GM19351 (cell line): ENCODE results near the gene KLHL26.
"Not testable (repeated sequence)": the region's sequence is repeated elsewhere in the genome, so short reads cannot be mapped to it uniquely, and the experiment has no call there.

Experiments used
- ATAC-seq: cut with Tn5 transposase; IDR thresholded peaks from one replicate; pipeline ENCODE4 v1.9.1; 2021; ENCODE audit warnings: mild to moderate bottlenecking, moderate library complexity; ENCODE audit not compliant: unreplicated experiment

The KLHL26 gene, protein sequence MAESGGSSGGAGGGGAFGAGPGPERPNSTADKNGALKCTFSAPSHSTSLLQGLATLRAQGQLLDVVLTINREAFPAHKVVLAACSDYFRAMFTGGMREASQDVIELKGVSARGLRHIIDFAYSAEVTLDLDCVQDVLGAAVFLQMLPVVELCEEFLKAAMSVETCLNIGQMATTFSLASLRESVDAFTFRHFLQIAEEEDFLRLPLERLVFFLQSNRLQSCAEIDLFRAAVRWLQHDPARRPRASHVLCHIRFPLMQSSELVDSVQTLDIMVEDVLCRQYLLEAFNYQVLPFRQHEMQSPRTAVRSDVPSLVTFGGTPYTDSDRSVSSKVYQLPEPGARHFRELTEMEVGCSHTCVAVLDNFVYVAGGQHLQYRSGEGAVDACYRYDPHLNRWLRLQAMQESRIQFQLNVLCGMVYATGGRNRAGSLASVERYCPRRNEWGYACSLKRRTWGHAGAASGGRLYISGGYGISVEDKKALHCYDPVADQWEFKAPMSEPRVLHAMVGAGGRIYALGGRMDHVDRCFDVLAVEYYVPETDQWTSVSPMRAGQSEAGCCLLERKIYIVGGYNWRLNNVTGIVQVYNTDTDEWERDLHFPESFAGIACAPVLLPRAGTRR

GRCh38 chr19:18636969-18637629 is at the start of gene KLHL26:
Gene KLHL26 (plus strand): TSS chr19:18637028. CDS start chr19:18637055, 27 bp downstream.
- ATAC-seq: no peak

- ATAC-seq: no peak
These were observed 49.3 kb upstream of the KLHL26 start for GRCh38 chr19:18587561-18587960.

GRCh38 chr19:18587962-18588610 is 48.7 kb upstream of the KLHL26 start:
- ATAC-seq: no peak

GRCh38 chr19:18588611-18589379 is 48.0 kb upstream of the KLHL26 start, which contains the start of gene REX1BD:
Gene REX1BD (plus strand): TSS chr19:18588798. CDS start chr19:18588802, 4 bp downstream.
- peak; percentile 66 for ATAC-seq

DNA sequence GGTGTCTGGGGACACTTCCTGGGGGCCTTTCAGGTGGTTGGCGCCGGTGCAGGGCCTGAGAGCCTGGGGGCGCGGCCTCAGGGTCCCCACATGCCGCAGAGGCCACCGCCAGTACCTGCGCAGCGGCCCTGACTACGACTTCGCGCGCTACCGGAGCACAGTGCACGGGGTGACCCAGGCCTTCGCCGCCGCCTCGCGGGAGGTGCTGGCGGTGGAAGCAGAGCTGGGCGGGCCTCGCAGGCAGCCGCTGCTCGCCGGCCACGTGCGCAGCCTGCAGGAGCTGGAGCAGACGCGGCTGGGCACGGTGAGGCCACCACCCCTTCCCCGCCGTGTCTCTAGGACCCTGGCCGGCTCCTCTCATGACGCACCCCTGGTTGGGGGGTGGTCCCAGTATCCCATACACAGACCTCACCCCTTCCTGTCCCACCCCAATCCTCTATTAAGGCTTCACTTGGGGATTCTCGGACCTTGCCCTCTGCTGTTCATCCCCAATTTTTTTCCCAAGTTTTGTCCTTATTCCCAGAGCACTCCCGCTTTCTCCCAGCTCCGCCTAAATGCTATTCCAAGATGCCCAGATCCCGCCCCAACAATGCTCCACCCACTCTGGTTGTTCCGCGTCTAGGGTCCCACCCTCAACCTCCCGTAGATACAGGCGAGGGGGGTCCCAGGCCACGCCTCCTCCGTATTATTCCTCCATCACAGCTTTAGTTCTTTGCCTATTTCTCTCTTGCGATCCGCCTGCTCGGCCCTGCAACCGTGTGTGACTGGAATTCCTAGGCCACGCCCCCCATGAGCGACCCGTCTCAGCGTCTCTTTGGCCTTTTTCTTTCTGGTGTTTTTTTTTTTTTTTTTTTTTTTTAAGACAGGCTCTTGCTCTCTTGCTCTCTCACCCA is 47.2 kb upstream of the KLHL26 start:
- peak; percentile 31 for ATAC-seq

DNA sequence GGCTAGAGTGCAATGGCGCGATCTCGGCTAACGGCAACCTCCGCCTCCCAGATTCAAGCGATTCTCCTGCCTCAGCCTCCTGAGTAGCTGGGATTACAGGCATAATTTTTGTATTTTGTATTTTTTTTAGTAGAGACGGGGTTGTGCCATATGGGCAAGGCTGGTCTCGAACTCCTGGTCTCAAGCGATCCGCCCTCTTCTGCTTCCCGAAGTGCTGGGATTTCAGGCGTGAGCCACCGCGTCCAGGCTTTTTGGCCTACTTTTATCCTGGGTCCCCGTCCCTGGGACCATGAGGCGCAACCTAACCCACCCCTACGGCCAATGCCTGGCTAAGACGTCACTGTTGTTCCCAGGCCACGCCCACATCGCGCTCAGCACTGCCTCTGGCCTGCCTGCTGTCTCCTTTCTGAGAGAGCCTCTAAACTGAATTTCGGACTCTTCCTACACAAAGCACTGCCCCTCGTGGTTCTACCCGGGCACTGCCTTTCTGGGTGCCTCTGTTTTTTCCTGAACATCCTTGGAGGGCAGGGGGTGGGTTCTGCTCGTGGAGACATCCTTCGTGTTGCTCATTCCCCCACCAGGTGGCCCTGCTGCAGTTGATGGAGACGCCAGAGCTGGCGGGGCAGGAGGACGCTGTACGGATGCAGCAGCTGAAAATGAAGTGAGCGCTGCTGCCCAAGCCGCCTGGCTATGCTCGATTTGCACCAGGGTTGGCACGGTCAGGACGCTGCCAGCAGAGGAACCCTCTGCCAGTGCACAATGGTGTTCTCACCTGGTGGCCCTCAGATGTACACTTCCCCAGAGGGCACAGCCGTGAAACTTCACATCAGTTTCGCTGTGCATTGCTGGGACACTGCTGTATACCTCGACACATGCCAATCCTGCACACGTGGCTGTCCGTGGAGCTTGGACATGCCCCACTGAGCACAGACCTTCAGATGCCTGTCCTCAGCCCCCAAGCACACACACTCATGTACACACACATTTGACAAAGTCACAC is 46.3 kb upstream of the KLHL26 start:
- ATAC-seq: no peak

DNA sequence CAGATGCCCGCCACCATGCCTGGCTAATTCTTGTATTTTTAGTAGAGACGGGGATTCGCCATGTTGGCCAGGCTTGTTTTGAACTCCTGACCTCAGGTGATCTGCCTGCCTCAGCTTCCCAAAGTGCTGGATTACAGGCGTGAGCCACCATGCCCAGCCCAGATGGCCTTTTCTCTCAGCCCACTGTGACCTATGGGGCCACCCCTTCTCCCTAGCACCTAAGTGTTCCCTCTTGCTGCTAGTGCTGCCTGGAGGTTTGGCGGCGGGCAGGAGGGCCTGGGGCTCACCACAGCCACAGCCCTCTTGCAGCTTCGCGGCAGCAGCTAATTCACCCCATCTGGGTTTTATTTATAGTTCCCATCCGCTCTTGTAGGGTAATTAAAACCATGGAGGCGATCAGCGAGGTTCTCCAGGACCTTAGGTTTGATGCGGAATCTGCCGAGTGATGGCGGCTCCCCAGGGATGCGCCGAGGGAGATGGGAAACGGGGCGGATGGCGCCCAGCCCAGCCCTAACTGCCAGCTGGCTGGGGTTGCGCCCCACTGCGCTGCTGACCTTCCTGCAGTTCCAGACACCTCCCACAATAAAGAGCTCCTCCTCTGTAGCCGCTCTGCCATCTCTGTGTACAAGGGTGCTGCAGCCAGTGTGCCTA is 45.0 kb upstream of the KLHL26 start:
- no peak for ATAC-seq

DNA sequence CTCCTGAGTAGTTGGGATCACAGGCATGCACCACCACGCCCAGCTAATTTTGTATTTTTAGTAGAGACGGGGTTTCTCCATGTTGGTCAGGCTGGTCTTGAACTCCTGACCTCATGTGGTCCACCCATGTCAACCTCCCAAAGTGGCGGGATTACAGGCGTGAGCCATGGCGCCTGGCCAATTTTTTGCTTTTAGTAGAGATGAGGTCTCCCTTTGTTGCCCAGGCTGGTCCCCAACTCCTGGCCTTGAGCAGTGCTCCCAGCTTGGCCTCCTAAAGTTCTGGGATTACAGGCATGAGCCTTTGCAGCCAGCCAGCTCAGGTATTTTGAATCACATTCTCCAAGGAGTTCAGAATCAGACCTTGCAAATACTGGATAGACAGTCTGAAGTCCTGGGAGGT is 44.1 kb upstream of the KLHL26 start:
- not testable (repeated sequence) for ATAC-seq

DNA sequence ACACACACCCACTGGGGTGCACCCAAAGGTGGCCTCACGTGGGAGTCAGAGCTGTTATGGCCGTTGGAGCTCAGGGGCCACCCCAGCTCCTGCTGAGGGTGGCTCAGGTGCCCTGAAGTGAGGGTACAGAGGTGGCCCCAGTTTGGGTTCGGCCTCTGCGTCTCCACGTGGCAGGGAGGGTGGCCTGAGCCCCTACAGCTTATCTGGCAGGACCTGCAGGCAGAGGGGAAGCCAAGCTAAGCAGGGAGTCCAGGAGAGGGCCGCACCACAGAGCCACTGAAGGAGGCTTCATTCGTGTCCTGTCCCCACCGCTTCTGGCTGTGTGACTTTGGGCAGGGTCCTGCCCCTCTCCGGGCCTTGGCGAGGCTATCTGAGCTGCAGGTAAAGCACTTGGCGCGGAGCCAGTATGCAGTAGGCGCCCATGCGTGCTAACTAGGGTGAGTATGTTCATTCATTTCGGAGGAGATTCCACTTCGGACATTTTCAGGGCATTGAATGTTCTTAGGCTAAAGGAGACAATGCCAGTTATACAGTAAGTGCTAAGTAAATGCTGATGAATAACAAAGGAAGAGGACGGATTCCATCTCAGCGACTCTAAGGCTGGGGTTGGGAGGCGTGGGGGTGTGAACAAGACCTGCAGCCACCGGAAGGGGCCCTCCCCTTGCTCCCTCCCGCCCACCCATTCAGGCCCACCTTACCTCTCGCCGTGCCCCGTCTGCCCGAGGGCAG is 43.3 kb upstream of the KLHL26 start:
- ATAC-seq: no peak

- no peak for ATAC-seq
These were observed 42.6 kb upstream of the KLHL26 start for GRCh38 chr19:18594096-18594823.

GRCh38 chr19:18594824-18595373 is 41.9 kb upstream of the KLHL26 start:
- ATAC-seq: no peak

GRCh38 chr19:18595475-18595874 is 41.4 kb upstream of the KLHL26 start:
- no peak for ATAC-seq

DNA sequence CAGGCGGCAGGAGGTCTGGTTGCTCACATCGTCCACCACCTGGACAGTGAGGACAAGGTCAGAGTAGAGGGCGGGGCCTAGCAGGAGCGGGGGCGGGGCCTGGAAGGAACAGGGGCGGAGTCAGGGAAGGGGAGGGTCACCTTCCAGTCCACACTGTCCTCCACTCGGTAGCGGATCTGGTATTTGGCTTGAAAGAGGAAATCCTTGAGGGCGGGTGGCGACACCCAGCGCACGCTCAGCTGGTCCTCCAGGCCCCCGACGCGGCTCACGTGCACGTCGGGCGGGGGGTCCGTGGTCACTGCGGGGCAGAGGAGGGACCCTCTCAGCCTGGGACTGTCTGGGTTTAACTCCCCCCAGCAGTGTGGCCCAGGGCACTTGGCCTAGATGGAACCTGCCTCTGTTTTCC is 40.1 kb upstream of the KLHL26 start:
- ATAC-seq: no peak

- no peak for ATAC-seq
These were observed 38.8 kb upstream of the KLHL26 start for GRCh38 chr19:18597809-18598660.

DNA sequence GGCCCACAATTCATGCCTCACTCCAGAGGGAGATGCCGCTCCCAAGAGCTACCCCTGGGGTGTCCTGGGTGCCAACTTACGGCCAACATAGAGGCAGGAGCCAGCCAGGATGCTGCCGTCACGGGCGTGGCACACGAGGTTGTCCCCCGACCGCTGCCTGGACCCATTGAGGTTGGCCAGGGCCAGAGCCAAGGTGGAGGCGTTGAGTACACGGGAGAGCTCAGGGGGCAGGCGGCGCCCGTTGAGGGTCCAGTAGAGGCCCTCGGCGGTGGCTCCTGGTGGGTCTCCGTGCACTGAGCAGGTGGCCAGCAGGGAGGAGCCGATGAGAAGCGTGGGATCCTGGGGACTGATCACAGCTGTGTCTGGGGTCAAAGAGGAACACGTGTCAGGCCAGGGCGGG is 37.3 kb upstream of the KLHL26 start:
- ATAC-seq: no peak
